ENCODE measurements around the gene SPDYC.

The SPDYC gene

DNA sequence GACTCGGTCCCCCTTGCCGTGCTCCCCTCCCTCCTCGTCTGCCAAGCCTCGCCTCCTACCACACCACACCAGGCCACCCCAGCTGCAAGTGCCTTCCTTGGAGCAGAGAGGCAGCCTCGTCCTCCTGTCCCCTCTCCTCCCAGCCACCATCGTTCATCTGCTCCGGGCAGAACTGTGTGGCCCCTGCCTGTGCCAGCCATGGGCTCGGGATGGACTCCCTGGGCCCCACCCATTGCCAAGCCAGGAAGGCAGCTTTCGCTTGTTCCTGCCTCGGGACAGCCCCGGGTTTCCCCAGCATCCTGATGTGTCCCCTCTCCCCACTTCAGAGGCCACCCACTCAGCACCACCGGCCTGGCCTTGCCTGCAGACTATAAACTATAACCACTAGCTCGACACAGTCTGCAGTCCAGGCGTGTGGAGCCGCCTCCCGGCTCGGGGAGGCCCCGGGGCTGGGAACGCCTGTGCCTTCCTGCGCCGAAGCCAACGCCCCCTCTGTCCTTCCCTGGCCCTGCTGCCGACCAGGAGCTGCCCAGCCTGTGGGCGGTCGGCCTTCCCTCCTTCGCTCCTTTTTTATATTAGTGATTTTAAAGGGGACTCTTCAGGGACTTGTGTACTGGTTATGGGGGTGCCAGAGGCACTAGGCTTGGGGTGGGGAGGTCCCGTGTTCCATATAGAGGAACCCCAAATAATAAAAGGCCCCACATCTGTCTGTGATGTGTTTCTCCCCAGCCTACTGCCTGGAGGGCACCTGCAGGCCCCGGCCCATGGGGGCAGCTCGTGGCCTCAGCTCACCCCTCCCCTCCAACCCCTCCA, 41.5 kb downstream of the SPDYC start:
- no peak for TF ChIP-seq REST (IDR thresholded peaks at IDR 0.05; ENCODE audit: insufficient read depth in 1 of 2, low read depth in 2 of 2, low read length in 2 of 2)
- TF ChIP-seq FOXP2 (optimal IDR thresholded peaks at IDR 0.05; ENCODE audit: borderline replicate concordance, extremely low read depth, extremely low read length, insufficient read depth), result no peak
- no peak for TF ChIP-seq SIN3A (IDR thresholded peaks at IDR 0.05; ENCODE audit: borderline replicate concordance, insufficient read depth, low read length)
- TF ChIP-seq TAF1 (IDR thresholded peaks at IDR 0.05; ENCODE audit: borderline replicate concordance, insufficient read depth, low read length), result no peak
- no peak for TF ChIP-seq POLR2AphosphoS5 (IDR thresholded peaks at IDR 0.05; ENCODE audit: low read depth, low read length)

DNA sequence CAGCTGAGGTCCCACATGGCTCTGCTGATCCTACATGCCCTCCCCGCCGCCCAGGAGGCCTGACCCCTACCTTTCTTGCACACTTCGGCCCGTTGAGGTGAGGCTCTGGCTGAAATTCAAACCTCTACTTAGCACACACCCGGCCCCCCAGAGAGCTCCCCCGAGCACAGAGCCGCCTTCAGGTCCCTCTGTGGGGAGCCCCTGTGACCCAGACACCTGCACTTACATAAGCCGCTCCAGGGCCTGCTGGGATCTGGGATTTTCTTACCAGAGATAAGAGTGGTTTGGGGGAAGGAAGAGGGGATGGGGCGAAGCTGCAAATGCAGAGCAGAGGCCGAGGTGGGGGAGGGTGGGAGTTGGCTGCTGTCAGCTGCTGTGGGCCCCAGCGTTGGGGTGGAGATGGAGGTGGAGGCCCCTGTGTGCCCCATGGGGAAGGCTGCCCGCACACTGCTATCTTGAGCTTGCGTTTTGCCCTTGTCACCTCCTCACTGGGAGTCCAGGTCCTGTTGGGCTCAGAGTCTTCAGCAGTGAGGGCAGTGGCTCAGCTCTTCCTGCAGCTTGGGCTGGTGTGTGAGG, 42.3 kb downstream of the SPDYC start:
- TF ChIP-seq FOXP2 (optimal IDR thresholded peaks at IDR 0.05; ENCODE audit: borderline replicate concordance, extremely low read depth, extremely low read length, insufficient read depth), result no peak
- no peak for TF ChIP-seq TAF1 (IDR thresholded peaks at IDR 0.05; ENCODE audit: borderline replicate concordance, insufficient read depth, low read length)
- no peak for TF ChIP-seq REST (IDR thresholded peaks at IDR 0.05; ENCODE audit: insufficient read depth in 1 of 2, low read depth in 2 of 2, low read length in 2 of 2)

DNA sequence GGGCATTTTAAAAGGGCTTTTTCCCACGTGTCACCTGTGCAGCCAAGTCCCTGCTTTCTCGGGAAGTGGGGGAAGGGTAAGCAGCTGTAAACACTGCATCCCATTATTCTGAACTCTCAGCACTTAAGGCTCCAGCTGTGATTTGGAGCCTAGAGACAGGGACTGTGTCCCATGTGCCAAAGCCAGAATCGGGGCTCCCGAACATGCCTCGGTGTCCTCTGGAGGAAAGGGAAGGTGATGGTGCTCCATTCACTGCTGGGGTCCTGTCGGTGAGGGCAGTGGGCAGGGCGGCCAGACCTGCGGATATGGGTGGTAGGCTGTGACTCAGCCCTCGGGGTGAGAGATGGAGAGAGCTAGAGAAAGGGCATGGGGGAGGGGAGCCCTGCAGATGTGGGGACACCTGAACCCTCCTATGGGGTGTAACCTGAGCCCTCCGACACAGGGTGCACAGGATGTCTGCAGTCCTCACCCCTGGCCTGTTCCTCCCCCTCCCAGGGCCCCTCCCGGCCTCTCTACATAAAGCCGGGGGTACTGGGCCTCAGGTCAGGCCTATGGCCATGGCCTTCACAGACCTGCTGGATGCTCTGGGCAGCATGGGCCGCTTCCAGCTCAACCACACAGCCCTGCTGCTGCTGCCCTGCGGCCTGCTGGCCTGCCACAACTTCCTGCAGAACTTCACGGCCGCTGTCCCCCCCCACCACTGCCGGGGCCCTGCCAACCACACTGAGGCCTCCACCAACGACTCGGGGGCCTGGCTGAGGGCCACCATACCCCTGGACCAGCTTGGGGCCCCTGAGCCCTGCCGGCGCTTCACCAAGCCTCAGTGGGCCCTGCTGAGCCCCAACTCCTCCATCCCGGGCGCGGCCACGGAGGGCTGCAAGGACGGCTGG, 43.5 kb downstream of the SPDYC start:
- no peak for TF ChIP-seq FOXP2 (optimal IDR thresholded peaks at IDR 0.05; ENCODE audit: borderline replicate concordance, extremely low read depth, extremely low read length, insufficient read depth)
- no peak for TF ChIP-seq REST (IDR thresholded peaks at IDR 0.05; ENCODE audit: insufficient read depth in 1 of 2, low read depth in 2 of 2, low read length in 2 of 2)
- TF ChIP-seq POLR2AphosphoS5 (IDR thresholded peaks at IDR 0.05; ENCODE audit: low read depth, low read length), result no peak
- no peak for TF ChIP-seq SIN3A (IDR thresholded peaks at IDR 0.05; ENCODE audit: borderline replicate concordance, insufficient read depth, low read length)
- no peak for TF ChIP-seq TAF1 (IDR thresholded peaks at IDR 0.05; ENCODE audit: borderline replicate concordance, insufficient read depth, low read length)

- TF ChIP-seq FOXP2 (optimal IDR thresholded peaks at IDR 0.05; ENCODE audit: borderline replicate concordance, extremely low read depth, extremely low read length, insufficient read depth) (no peak), TAF1 (IDR thresholded peaks at IDR 0.05; ENCODE audit: borderline replicate concordance, insufficient read depth, low read length) (no peak), POLR2AphosphoS5 (IDR thresholded peaks at IDR 0.05; ENCODE audit: low read depth, low read length) (no peak)
These were observed 44.3 kb downstream of the SPDYC start for GRCh38 chr11:65214212-65214845.

DNA sequence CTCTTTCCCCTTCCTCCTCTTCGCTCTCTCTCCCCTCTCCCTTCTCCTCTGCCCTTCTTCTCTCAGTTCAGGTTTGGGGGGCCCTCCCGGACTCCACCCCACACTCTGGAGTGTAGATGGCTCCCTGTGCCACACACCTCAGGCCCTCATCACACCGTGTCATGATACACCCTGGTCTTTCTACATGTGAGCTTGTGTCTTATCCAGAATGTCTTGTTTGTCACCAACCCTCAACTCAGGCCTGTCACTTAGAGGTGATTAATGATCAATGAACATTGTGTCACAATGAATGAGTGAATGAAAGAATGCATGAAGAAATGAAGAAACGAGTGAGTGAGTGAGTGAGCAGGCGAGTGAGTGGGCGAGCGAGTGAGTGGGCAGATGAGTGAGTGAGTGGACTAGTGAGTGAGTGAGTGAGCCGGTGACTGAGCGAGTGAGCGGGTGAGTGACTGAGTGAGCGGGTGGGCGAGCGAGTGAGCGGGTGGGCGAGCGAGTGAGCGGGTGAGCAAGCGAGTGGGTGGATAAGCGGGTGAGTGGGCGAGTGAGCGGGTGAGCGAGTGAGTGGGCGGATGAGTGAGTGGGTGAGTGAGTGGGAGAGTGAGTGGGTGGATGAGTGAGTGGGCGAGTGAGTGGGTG, 45.5 kb downstream of the SPDYC start:
- TF ChIP-seq REST (IDR thresholded peaks at IDR 0.05; ENCODE audit: insufficient read depth in 1 of 2, low read depth in 2 of 2, low read length in 2 of 2), result no peak
- TF ChIP-seq FOXP2 (optimal IDR thresholded peaks at IDR 0.05; ENCODE audit: borderline replicate concordance, extremely low read depth, extremely low read length, insufficient read depth), result no peak
- TF ChIP-seq POLR2AphosphoS5 (IDR thresholded peaks at IDR 0.05; ENCODE audit: low read depth, low read length), result no peak
- TF ChIP-seq TAF1 (IDR thresholded peaks at IDR 0.05; ENCODE audit: borderline replicate concordance, insufficient read depth, low read length), result no peak
- no peak for TF ChIP-seq SIN3A (IDR thresholded peaks at IDR 0.05; ENCODE audit: borderline replicate concordance, insufficient read depth, low read length)

Measured in PFSK-1 (cell line).